ENCODE measurements around the gene SAFB.
"Not testable (repeated sequence)": the region's sequence is repeated elsewhere in the genome, so short reads cannot be mapped to it uniquely, and the experiment has no call there.

Gene SAFB

GRCh38 chr19:5700455-5701092 is 77.7 kb downstream of the SAFB start:
- Histone ChIP-seq H3K9ac (ENCODE audit: low read depth, low read length) (no peak overlapping the region), H3K27ac (ENCODE audit: low read depth, low read length) (no peak overlapping the region), H3K4me3 (ENCODE audit: low read depth, low read length) (no peak overlapping the region), H3K4me1 (ENCODE audit: control insufficient read depth, insufficient read depth, low read length) (no peaks in the 10 kb centered on the region), H3K9me3 (ENCODE audit: control insufficient read depth, insufficient read depth, low read length) (no peaks in the 10 kb centered on the region; the same call in 1 of the 2 replicates), H3K27me3 (ENCODE audit: control insufficient read depth, insufficient read depth, low read length) (no peaks in the 10 kb centered on the region), H3K36me3 (ENCODE audit: control insufficient read depth, insufficient read depth, low read length) (peaks cover 79% of the 10 kb centered on the region)

GRCh38 chr19:5702053-5702410 is 79.1 kb downstream of the SAFB start:
- H3K27me3 ChIP-seq (ENCODE audit: control insufficient read depth, insufficient read depth, low read length); H3K9ac ChIP-seq (ENCODE audit: low read depth, low read length); H3K27ac ChIP-seq (ENCODE audit: low read depth, low read length); H3K9me3 ChIP-seq (ENCODE audit: control insufficient read depth, insufficient read depth, low read length); H3K4me3 ChIP-seq (ENCODE audit: low read depth, low read length); H3K4me1 ChIP-seq (ENCODE audit: control insufficient read depth, insufficient read depth, low read length): not testable (repeated sequence)
- peaks cover 80% of the 10 kb centered on the region for H3K36me3 ChIP-seq (ENCODE audit: control insufficient read depth, insufficient read depth, low read length)

- Histone ChIP-seq H3K36me3 (ENCODE audit: control insufficient read depth, insufficient read depth, low read length) (peaks cover 82% of the 10 kb centered on the region), H3K4me3 (ENCODE audit: low read depth, low read length) (no peak overlapping the region), H3K27ac (ENCODE audit: low read depth, low read length) (no peak overlapping the region), H3K9ac (ENCODE audit: low read depth, low read length) (no peak overlapping the region), H3K27me3 (ENCODE audit: control insufficient read depth, insufficient read depth, low read length) (no peaks in the 10 kb centered on the region), H3K9me3 (ENCODE audit: control insufficient read depth, insufficient read depth, low read length) (no peaks in the 10 kb centered on the region; the same call in 1 of the 2 replicates), H3K4me1 (ENCODE audit: control insufficient read depth, insufficient read depth, low read length) (no peaks in the 10 kb centered on the region)
Measured at GRCh38 chr19:5703819-5704818, 81.2 kb downstream of the SAFB start.

GRCh38 chr19:5705552-5705951 is 82.7 kb downstream of the SAFB start:
- Histone ChIP-seq H3K27ac (ENCODE audit: low read depth, low read length) (no peak overlapping the region), H3K9ac (ENCODE audit: low read depth, low read length) (no peak overlapping the region), H3K9me3 (ENCODE audit: control insufficient read depth, insufficient read depth, low read length) (no peaks in the 10 kb centered on the region; the same call in 1 of the 2 replicates), H3K27me3 (ENCODE audit: control insufficient read depth, insufficient read depth, low read length) (no peaks in the 10 kb centered on the region), H3K4me1 (ENCODE audit: control insufficient read depth, insufficient read depth, low read length) (no peaks in the 10 kb centered on the region), H3K36me3 (ENCODE audit: control insufficient read depth, insufficient read depth, low read length) (peaks cover 76% of the 10 kb centered on the region), H3K4me3 (ENCODE audit: low read depth, low read length) (no peak overlapping the region)

- Histone ChIP-seq H3K4me1 (ENCODE audit: control insufficient read depth, insufficient read depth, low read length) (no peaks in the 10 kb centered on the region), H3K27ac (ENCODE audit: low read depth, low read length) (no peak overlapping the region), H3K27me3 (ENCODE audit: control insufficient read depth, insufficient read depth, low read length) (no peaks in the 10 kb centered on the region), H3K36me3 (ENCODE audit: control insufficient read depth, insufficient read depth, low read length) (peaks cover 82% of the 10 kb centered on the region), H3K9ac (ENCODE audit: low read depth, low read length) (no peak overlapping the region), H3K9me3 (ENCODE audit: control insufficient read depth, insufficient read depth, low read length) (no peaks in the 10 kb centered on the region; the same call in 1 of the 2 replicates), H3K4me3 (ENCODE audit: low read depth, low read length) (no peak overlapping the region)
Measured at GRCh38 chr19:5706876-5707573, 84.1 kb downstream of the SAFB start.

GRCh38 chr19:5707576-5708575 is 85.0 kb downstream of the SAFB start:
- H3K27me3 ChIP-seq (ENCODE audit: control insufficient read depth, insufficient read depth, low read length): no peaks in the 10 kb centered on the region
- no peaks in the 10 kb centered on the region; the same call in 1 of the 2 replicates for H3K9me3 ChIP-seq (ENCODE audit: control insufficient read depth, insufficient read depth, low read length)
- peaks cover 90% of the 10 kb centered on the region for H3K36me3 ChIP-seq (ENCODE audit: control insufficient read depth, insufficient read depth, low read length)
- no peak overlapping the region for H3K27ac ChIP-seq (ENCODE audit: low read depth, low read length)
- no peaks in the 10 kb centered on the region for H3K4me1 ChIP-seq (ENCODE audit: control insufficient read depth, insufficient read depth, low read length)
- H3K9ac ChIP-seq (ENCODE audit: low read depth, low read length): no peak overlapping the region
- no peak overlapping the region for H3K4me3 ChIP-seq (ENCODE audit: low read depth, low read length)

- no peaks in the 10 kb centered on the region for H3K27me3 ChIP-seq (ENCODE audit: control insufficient read depth, insufficient read depth, low read length)
- H3K36me3 ChIP-seq (ENCODE audit: control insufficient read depth, insufficient read depth, low read length): peaks cover 82% of the 10 kb centered on the region
- H3K4me3 ChIP-seq (ENCODE audit: low read depth, low read length): no peak overlapping the region
- H3K4me1 ChIP-seq (ENCODE audit: control insufficient read depth, insufficient read depth, low read length): no peaks in the 10 kb centered on the region
- no peak overlapping the region for H3K27ac ChIP-seq (ENCODE audit: low read depth, low read length)
- no peaks in the 10 kb centered on the region for H3K9me3 ChIP-seq (ENCODE audit: control insufficient read depth, insufficient read depth, low read length)
- H3K9ac ChIP-seq (ENCODE audit: low read depth, low read length): no peak overlapping the region
Measured at GRCh38 chr19:5711025-5711424, 88.1 kb downstream of the SAFB start.

- Histone ChIP-seq H3K9ac (ENCODE audit: low read depth, low read length) (no peak overlapping the region), H3K9me3 (ENCODE audit: control insufficient read depth, insufficient read depth, low read length) (no peaks in the 10 kb centered on the region), H3K36me3 (ENCODE audit: control insufficient read depth, insufficient read depth, low read length) (peaks cover 79% of the 10 kb centered on the region), H3K4me1 (ENCODE audit: control insufficient read depth, insufficient read depth, low read length) (no peaks in the 10 kb centered on the region), H3K27me3 (ENCODE audit: control insufficient read depth, insufficient read depth, low read length) (no peaks in the 10 kb centered on the region), H3K27ac (ENCODE audit: low read depth, low read length) (no peak overlapping the region), H3K4me3 (ENCODE audit: low read depth, low read length) (no peak overlapping the region)
Measured at GRCh38 chr19:5711713-5712161, 88.9 kb downstream of the SAFB start.

GRCh38 chr19:5713228-5713627 is 90.3 kb downstream of the SAFB start:
- H3K27me3 ChIP-seq (ENCODE audit: control insufficient read depth, insufficient read depth, low read length): no peaks in the 10 kb centered on the region
- no peaks in the 10 kb centered on the region for H3K9me3 ChIP-seq (ENCODE audit: control insufficient read depth, insufficient read depth, low read length)
- H3K4me1 ChIP-seq (ENCODE audit: control insufficient read depth, insufficient read depth, low read length): peaks cover 3% of the 10 kb centered on the region; the same call in 1 of the 2 replicates
- no peak overlapping the region for H3K27ac ChIP-seq (ENCODE audit: low read depth, low read length)
- H3K9ac ChIP-seq (ENCODE audit: low read depth, low read length): no peak overlapping the region
- H3K36me3 ChIP-seq (ENCODE audit: control insufficient read depth, insufficient read depth, low read length): peaks cover 72% of the 10 kb centered on the region
- no peak overlapping the region for H3K4me3 ChIP-seq (ENCODE audit: low read depth, low read length)

GRCh38 chr19:5714816-5715215 is 91.9 kb downstream of the SAFB start:
- Histone ChIP-seq H3K4me1 (ENCODE audit: control insufficient read depth, insufficient read depth, low read length) (peaks cover 9% of the 10 kb centered on the region; the same call in 1 of the 2 replicates), H3K36me3 (ENCODE audit: control insufficient read depth, insufficient read depth, low read length) (peaks cover 61% of the 10 kb centered on the region), H3K9ac (ENCODE audit: low read depth, low read length) (no peak overlapping the region), H3K9me3 (ENCODE audit: control insufficient read depth, insufficient read depth, low read length) (no peaks in the 10 kb centered on the region), H3K4me3 (ENCODE audit: low read depth, low read length) (no peak overlapping the region), H3K27ac (ENCODE audit: low read depth, low read length) (no peak overlapping the region), H3K27me3 (ENCODE audit: control insufficient read depth, insufficient read depth, low read length) (no peaks in the 10 kb centered on the region)

Measured in HUES48 (cell line).